C4-2B (cell line): ENCODE data around the gene HSD17B11.

ENCODE experiments used
- ZFX ChIP-seq: fragments of 450-650 bp; IDR thresholded peaks from 2 replicates; pipeline ENCODE4 v1.6.1; 2017
- TF ChIP-seq, protein P1 (sequence below): fragments of 450-650 bp; conservative IDR thresholded peaks from 2 replicates; pipeline ENCODE4 v1.5.1; 2017; ENCODE audit warnings: mild to moderate bottlenecking

DNA sequence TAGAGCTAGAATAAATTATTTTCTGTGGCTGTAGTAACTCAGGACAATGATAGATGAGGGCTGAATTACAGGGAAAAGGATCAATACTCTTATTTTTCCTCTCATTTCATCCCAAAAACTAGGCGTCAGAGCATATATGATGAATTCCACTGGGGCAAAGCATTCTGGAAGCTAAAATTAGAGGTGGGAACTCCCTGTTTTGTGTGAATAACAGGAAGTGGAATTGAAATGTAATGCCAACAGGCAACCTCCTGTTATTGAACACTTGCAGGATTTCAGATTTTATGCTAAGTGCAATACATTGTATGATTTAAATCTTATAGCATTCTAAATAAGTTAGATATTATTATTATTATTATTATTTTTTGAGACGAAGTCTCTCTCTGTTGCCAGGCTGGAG lies 20.9 kb downstream of the HSD17B11 start:
- TF ChIP-seq, protein P1, sequence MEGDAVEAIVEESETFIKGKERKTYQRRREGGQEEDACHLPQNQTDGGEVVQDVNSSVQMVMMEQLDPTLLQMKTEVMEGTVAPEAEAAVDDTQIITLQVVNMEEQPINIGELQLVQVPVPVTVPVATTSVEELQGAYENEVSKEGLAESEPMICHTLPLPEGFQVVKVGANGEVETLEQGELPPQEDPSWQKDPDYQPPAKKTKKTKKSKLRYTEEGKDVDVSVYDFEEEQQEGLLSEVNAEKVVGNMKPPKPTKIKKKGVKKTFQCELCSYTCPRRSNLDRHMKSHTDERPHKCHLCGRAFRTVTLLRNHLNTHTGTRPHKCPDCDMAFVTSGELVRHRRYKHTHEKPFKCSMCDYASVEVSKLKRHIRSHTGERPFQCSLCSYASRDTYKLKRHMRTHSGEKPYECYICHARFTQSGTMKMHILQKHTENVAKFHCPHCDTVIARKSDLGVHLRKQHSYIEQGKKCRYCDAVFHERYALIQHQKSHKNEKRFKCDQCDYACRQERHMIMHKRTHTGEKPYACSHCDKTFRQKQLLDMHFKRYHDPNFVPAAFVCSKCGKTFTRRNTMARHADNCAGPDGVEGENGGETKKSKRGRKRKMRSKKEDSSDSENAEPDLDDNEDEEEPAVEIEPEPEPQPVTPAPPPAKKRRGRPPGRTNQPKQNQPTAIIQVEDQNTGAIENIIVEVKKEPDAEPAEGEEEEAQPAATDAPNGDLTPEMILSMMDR: no peak
- no peak for TF ChIP-seq ZFX
